Measurements from ENCODE around the gene LHX4. TPM values are rescaled to one million over a fixed set of nuclear protein-coding genes. Genes with fewer than 3 reads are reported as not detected.

LHX4 gene
- total and polyA plus RNA-seq, 4 donors = 0.02 to 0.03 (median 0.02) TPM; not detected in 1

- no peak for TF ChIP-seq CTCF (IDR thresholded peaks at IDR 0.05; ENCODE audit: control extremely low read depth, extremely low read depth)
Measured at GRCh38 chr1:180211860-180212229, 18.2 kb upstream of the LHX4 start.

GRCh38 chr1:180213401-180214170, 16.5 kb upstream of the LHX4 start:
- DNase-seq (peak in 2 of 3 donors; percentile 72 to 91), ATAC-seq (ENCODE audit: insufficient read depth, low FRiP score) (no peak)
- WGBS, 2 donors = 55 to 64% methylated on average over 15 of the region's 15 CpGs
- TF ChIP-seq CTCF (IDR thresholded peaks at IDR 0.05; ENCODE audit: control extremely low read depth, extremely low read depth) = no peak
- H3K4me1 ChIP-seq (ENCODE audit: control insufficient read depth in 5 of 5, insufficient read depth in 5 of 5, low read length in 5 of 5) = peaks cover 0 to 24% (median 0%) of the 10 kb centered on the region in 5 donors
- no peaks in the 10 kb centered on the region for H3K9me3 ChIP-seq (ENCODE audit: control insufficient read depth in 4 of 4, insufficient read depth in 3 of 4, low read length in 3 of 4)
- H3K9ac ChIP-seq (ENCODE audit: insufficient read depth in 1 of 2, low read length in 2 of 2) = no peak overlapping the region
- H3K4me3 ChIP-seq = no peak overlapping the region
- H3K27me3 ChIP-seq (ENCODE audit: control insufficient read depth in 3 of 3, insufficient read depth in 3 of 3, low read length in 2 of 3) = no peaks in the 10 kb centered on the region
- no peak overlapping the region for H3K27ac ChIP-seq (ENCODE audit: low read depth in 1 of 2, low read length in 1 of 2)
- H3K36me3 ChIP-seq (ENCODE audit: control insufficient read depth in 4 of 4, insufficient read depth in 4 of 4, low read length in 4 of 4) = no peaks in the 10 kb centered on the region

More at GRCh38 chr1:180211860-180212229, 18.2 kb upstream of the LHX4 start:
- Histone ChIP-seq H3K9me3 (ENCODE audit: control insufficient read depth in 4 of 4, insufficient read depth in 3 of 4, low read length in 3 of 4) (no peaks in the 10 kb centered on the region), H3K9ac (ENCODE audit: insufficient read depth in 1 of 2, low read length in 2 of 2) (no peak overlapping the region), H3K4me1 (ENCODE audit: control insufficient read depth in 5 of 5, insufficient read depth in 5 of 5, low read length in 5 of 5) (peaks cover 0 to 24% (median 0%) of the 10 kb centered on the region in 5 donors), H3K36me3 (ENCODE audit: control insufficient read depth in 4 of 4, insufficient read depth in 4 of 4, low read length in 4 of 4) (no peaks in the 10 kb centered on the region), H3K27me3 (ENCODE audit: control insufficient read depth in 3 of 3, insufficient read depth in 3 of 3, low read length in 2 of 3) (no peaks in the 10 kb centered on the region), H3K4me3 (no peak overlapping the region), H3K27ac (ENCODE audit: low read depth in 1 of 2, low read length in 1 of 2) (no peak overlapping the region)
- ATAC-seq (ENCODE audit: insufficient read depth, low FRiP score) = no peak
- DNase-seq = no peak
- WGBS, 2 donors = 74 to 77% methylated on average over 8 of the region's 8 CpGs

GRCh38 chr1:180215856-180216625, 14.0 kb upstream of the LHX4 start:
- WGBS, 2 donors = 85 to 90% methylated on average over 22 of the region's 22 CpGs
- no peak for ATAC-seq (ENCODE audit: insufficient read depth, low FRiP score)

More at GRCh38 chr1:180215856-180216625, 14.0 kb upstream of the LHX4 start:
- no peak for TF ChIP-seq CTCF (IDR thresholded peaks at IDR 0.05; ENCODE audit: control extremely low read depth, extremely low read depth)
- H3K27ac ChIP-seq (ENCODE audit: low read depth in 1 of 2, low read length in 1 of 2) = no peak overlapping the region
- H3K9ac ChIP-seq (ENCODE audit: insufficient read depth in 1 of 2, low read length in 2 of 2) = no peak overlapping the region
- DNase-seq = peak in 1 of 3 donors; percentile 42
- H3K36me3 ChIP-seq (ENCODE audit: control insufficient read depth in 4 of 4, insufficient read depth in 4 of 4, low read length in 4 of 4) = no peaks in the 10 kb centered on the region
- no peak overlapping the region for H3K4me3 ChIP-seq
- H3K9me3 ChIP-seq (ENCODE audit: control insufficient read depth in 4 of 4, insufficient read depth in 3 of 4, low read length in 3 of 4) = no peaks in the 10 kb centered on the region
- no peaks in the 10 kb centered on the region for H3K27me3 ChIP-seq (ENCODE audit: control insufficient read depth in 3 of 3, insufficient read depth in 3 of 3, low read length in 2 of 3)
- H3K4me1 ChIP-seq (ENCODE audit: control insufficient read depth in 5 of 5, insufficient read depth in 5 of 5, low read length in 5 of 5) = peaks cover 0 to 24% (median 0%) of the 10 kb centered on the region in 5 donors
